OCI-LY1 (cell line): ENCODE results near the gene ASPA.

Experiments
- H2AFZ ChIP-seq: fragments of 200-600 bp; sonication (generic), shearing (Covaris generic); 2 replicates; pipeline ENCODE4 v1.6.0; 2014; ENCODE audit warnings: antibody characterized with exemption, mild to moderate bottlenecking, low read length
- H3F3A ChIP-seq: fragments of 200-600 bp; sonication (generic), shearing (Covaris generic); 2 replicates; pipeline ENCODE4 v1.6.0; 2014; ENCODE audit warnings: mild to moderate bottlenecking, antibody characterized with exemption, low read length, moderate library complexity; ENCODE audit not compliant: insufficient read depth
- H3K27ac ChIP-seq: fragments of 200-600 bp; sonication (generic); 2 replicates; pipeline ENCODE4 v1.5.1; 2014; ENCODE audit warnings: low read length, mixed run types, mild to moderate bottlenecking, low read depth; ENCODE audit not compliant: poor library complexity, severe bottlenecking
- H3K27me3 ChIP-seq: fragments of 200-600 bp; sonication (generic); 2 replicates; pipeline ENCODE4 v1.6.0; 2014; ENCODE audit warnings: antibody characterized with exemption, mild to moderate bottlenecking, low read length, moderate library complexity; ENCODE audit not compliant: insufficient read depth
- H3K36me3 ChIP-seq: fragments of 200-600 bp; sonication (generic); 2 replicates; pipeline ENCODE4 v1.6.1; 2014; ENCODE audit warnings: mild to moderate bottlenecking, antibody characterized with exemption, low read length, moderate library complexity, mixed read lengths; ENCODE audit not compliant: insufficient read depth
- H3K4me1 ChIP-seq: fragments of 200-600 bp; sonication (generic); 2 replicates; pipeline ENCODE4 v1.5.1; 2014; ENCODE audit warnings: mild to moderate bottlenecking, low read length, moderate library complexity; ENCODE audit not compliant: insufficient read depth, severe bottlenecking
- H3K4me2 ChIP-seq: fragments of 200-600 bp; sonication (generic), shearing (Covaris generic); 2 replicates; pipeline ENCODE4 v1.6.1; 2014; ENCODE audit warnings: low read length
- H3K4me3 ChIP-seq: fragments of 200-600 bp; sonication (generic); 2 replicates; pipeline ENCODE4 v1.5.1; 2014; ENCODE audit warnings: low read length, low read depth, mild to moderate bottlenecking, mixed read lengths; ENCODE audit not compliant: poor library complexity, severe bottlenecking
- H3K79me2 ChIP-seq: fragments of 200-600 bp; shearing (Covaris generic); 2 replicates; pipeline ENCODE4 v1.6.1; 2016; ENCODE audit warnings: mixed run types, low read length, mixed read lengths; ENCODE audit not compliant: insufficient read depth
- H3K9ac ChIP-seq: fragments of 200-600 bp; sonication (generic), shearing (Covaris generic); 2 replicates; pipeline ENCODE4 v1.6.1; 2014; ENCODE audit warnings: mild to moderate bottlenecking, low read length, mixed read lengths
- H3K9me2 ChIP-seq: fragments of 200-600 bp; sonication (generic), shearing (Covaris generic); 2 replicates; pipeline ENCODE4 v1.6.1; 2014; ENCODE audit warnings: low read depth, mild to moderate bottlenecking, low read length, mixed read lengths
- H3K9me3 ChIP-seq: fragments of 200-600 bp; shearing (Covaris generic); 2 replicates; pipeline ENCODE4 v1.6.1; 2014; ENCODE audit warnings: low read length, mixed read lengths
- H4K20me1 ChIP-seq: fragments of 200-600 bp; sonication (generic), shearing (Covaris generic); 2 replicates; pipeline ENCODE4 v1.6.0; 2016; ENCODE audit warnings: mild to moderate bottlenecking, low read length; ENCODE audit not compliant: insufficient read depth
- EZH2 ChIP-seq: fragments of 200-600 bp; sonication (generic), shearing (Covaris generic); IDR thresholded peaks from 2 replicates; pipeline ENCODE4 v1.8.0; 2017; ENCODE audit warnings: borderline replicate concordance, mixed run types, mild to moderate bottlenecking, antibody characterized with exemption, low read length, moderate library complexity, mixed read lengths
- TF ChIP-seq, protein P1 (sequence below): fragments of 200-600 bp; sonication (generic), shearing (Covaris generic); IDR thresholded peaks from 2 replicates; pipeline ENCODE4 v1.5.1; 2017; ENCODE audit warnings: mild to moderate bottlenecking, antibody characterized with exemption, low read length, moderate library complexity, mixed read lengths

ASPA gene

DNA sequence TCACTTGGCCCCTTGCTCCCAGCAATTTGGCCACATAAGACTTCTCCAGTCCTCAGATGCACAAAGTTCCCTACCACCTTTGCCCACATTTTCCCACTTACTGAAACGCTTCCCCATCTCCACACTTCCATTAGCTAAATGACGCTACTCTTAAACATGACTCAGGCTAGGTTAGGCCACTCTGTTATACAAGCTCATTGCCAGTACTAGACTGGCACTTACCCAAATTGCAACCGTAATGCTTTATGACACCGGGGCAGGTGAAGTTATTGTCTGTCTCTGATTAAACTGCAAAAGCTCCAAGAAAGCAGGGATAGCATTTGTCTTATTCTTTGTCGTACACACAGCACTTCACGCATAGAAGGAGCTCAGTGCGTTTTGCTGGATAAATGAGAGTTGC is 29.2 kb downstream of the ASPA start:
- Histone ChIP-seq H3F3A (no peaks in the 10 kb centered on the region), H3K4me3 (no peak overlapping the region), H3K9me2 (no peaks in the 10 kb centered on the region), H3K4me2 (no peak overlapping the region), H3K4me1 (no peaks in the 10 kb centered on the region), H3K27me3 (peaks cover 6% of the 10 kb centered on the region; the same call in 1 of the 2 replicates), H2AFZ (no peak overlapping the region), H3K27ac (no peak overlapping the region), H3K9ac (no peak overlapping the region), H3K36me3 (no peaks in the 10 kb centered on the region), H4K20me1 (no peaks in the 10 kb centered on the region), H3K79me2 (no peaks in the 10 kb centered on the region), H3K9me3 (no peaks in the 10 kb centered on the region)
- TF ChIP-seq, protein P1, sequence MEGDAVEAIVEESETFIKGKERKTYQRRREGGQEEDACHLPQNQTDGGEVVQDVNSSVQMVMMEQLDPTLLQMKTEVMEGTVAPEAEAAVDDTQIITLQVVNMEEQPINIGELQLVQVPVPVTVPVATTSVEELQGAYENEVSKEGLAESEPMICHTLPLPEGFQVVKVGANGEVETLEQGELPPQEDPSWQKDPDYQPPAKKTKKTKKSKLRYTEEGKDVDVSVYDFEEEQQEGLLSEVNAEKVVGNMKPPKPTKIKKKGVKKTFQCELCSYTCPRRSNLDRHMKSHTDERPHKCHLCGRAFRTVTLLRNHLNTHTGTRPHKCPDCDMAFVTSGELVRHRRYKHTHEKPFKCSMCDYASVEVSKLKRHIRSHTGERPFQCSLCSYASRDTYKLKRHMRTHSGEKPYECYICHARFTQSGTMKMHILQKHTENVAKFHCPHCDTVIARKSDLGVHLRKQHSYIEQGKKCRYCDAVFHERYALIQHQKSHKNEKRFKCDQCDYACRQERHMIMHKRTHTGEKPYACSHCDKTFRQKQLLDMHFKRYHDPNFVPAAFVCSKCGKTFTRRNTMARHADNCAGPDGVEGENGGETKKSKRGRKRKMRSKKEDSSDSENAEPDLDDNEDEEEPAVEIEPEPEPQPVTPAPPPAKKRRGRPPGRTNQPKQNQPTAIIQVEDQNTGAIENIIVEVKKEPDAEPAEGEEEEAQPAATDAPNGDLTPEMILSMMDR: no peak
- no peak for TF ChIP-seq EZH2

DNA sequence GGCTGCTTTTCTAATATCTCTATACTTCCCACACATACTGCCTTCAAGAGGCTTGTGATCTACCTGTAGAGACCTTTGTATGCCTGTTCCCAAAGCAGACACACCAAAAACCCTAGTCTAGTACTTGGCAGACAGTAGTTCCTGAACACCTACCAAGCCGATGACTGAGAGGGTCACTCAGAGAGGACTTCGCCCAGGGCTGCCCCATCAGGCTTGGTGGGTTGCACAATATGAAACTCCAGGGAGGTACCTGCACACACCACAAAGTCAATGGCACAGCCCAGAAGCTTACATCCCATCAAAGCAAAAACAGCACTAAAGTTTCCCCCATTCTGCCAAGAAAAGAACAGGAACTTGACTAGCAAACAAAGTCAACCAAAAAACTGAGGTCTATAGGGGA is 30.3 kb downstream of the ASPA start:
- Histone ChIP-seq H3K9ac (no peak overlapping the region), H3K4me2 (no peak overlapping the region), H2AFZ (no peak overlapping the region), H4K20me1 (no peaks in the 10 kb centered on the region), H3K79me2 (no peaks in the 10 kb centered on the region), H3K36me3 (no peaks in the 10 kb centered on the region), H3K4me3 (no peak overlapping the region), H3K9me2 (no peaks in the 10 kb centered on the region), H3K9me3 (no peaks in the 10 kb centered on the region), H3K27me3 (peaks cover 3% of the 10 kb centered on the region; the same call in 1 of the 2 replicates), H3K27ac (no peak overlapping the region), H3F3A (no peaks in the 10 kb centered on the region), H3K4me1 (no peaks in the 10 kb centered on the region)
- no peak for TF ChIP-seq EZH2
- TF ChIP-seq, protein P1: no peak

DNA sequence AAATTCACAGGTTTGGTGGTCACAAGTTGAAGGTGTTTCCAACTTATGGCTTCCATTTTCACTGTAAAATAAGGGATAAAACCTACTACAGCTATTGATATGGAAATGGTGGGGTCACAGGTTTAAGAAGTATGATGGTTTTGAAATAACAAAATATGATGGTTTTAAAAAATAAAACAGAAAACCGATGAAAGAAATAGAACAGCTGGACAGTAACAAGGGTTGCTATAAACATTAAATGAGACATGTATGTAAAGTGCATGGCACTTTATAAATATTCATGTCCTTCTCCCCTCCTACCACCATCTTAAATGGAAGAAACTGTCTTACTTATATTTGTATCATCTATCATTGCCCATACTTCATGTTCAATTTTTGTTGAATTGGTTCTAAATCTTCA is 31.3 kb downstream of the ASPA start:
- no peaks in the 10 kb centered on the region for H3K36me3 ChIP-seq
- H3K9me3 ChIP-seq: no peaks in the 10 kb centered on the region
- no peaks in the 10 kb centered on the region; the same call in 1 of the 2 replicates for H3K27me3 ChIP-seq
- H3K79me2 ChIP-seq: no peaks in the 10 kb centered on the region
- H3F3A ChIP-seq: no peaks in the 10 kb centered on the region
- no peak overlapping the region for H2AFZ ChIP-seq
- no peak overlapping the region for H3K27ac ChIP-seq
- H3K4me3 ChIP-seq: no peak overlapping the region
- H3K4me1 ChIP-seq: no peaks in the 10 kb centered on the region
- H4K20me1 ChIP-seq: no peaks in the 10 kb centered on the region
- H3K4me2 ChIP-seq: no peak overlapping the region
- TF ChIP-seq, protein P1: no peak
- no peak for TF ChIP-seq EZH2
- H3K9me2 ChIP-seq: no peaks in the 10 kb centered on the region
- H3K9ac ChIP-seq: no peak overlapping the region
